Neuronal stem cell (in vitro differentiated cells): ENCODE results near the gene CNP.

Source experiments
- DNase-seq: peaks from one replicate; pipeline ENCODE4 v3.0.0-alpha.2; 2013; ENCODE audit warnings: low spot score
- H2AFZ ChIP-seq: one replicate; pipeline ENCODE4 v1.6.1; 2013; ENCODE audit warnings: mild to moderate bottlenecking, low read length, inconsistent platforms
- H2AK5ac ChIP-seq: 2 replicates; pipeline ENCODE4 v1.6.1; 2013; ENCODE audit warnings: low read depth, mild to moderate bottlenecking, inconsistent platforms, low read length, moderate library complexity, mixed read lengths
- H2BK120ac ChIP-seq: 2 replicates; pipeline ENCODE4 v1.6.1; 2013; ENCODE audit warnings: low read depth, mild to moderate bottlenecking, inconsistent platforms, low read length, moderate library complexity, mixed read lengths
- H2BK12ac ChIP-seq: one replicate; pipeline ENCODE4 v1.6.1; 2013; ENCODE audit warnings: low read length, inconsistent platforms
- H2BK15ac ChIP-seq: 2 replicates; pipeline ENCODE4 v1.6.1; 2013; ENCODE audit warnings: mild to moderate bottlenecking, low read length, inconsistent platforms, mixed read lengths
- H2BK5ac ChIP-seq: one replicate; pipeline ENCODE4 v1.6.1; 2013; ENCODE audit warnings: inconsistent platforms, mild to moderate bottlenecking, low read length, moderate library complexity
- H3K14ac ChIP-seq: one replicate; pipeline ENCODE4 v1.6.1; 2013; ENCODE audit warnings: low read length, inconsistent platforms
- H3K18ac ChIP-seq: 2 replicates; pipeline ENCODE4 v1.6.1; 2013; ENCODE audit warnings: low read length, inconsistent platforms
- H3K23ac ChIP-seq: 2 replicates; pipeline ENCODE4 v1.6.1; 2013; ENCODE audit warnings: low read depth, mild to moderate bottlenecking, mixed read lengths, low read length, inconsistent platforms; ENCODE audit not compliant: poor library complexity
- H3K27ac ChIP-seq: replicated peaks from 3 replicates; pipeline ENCODE4 v1.5.1; 2013; ENCODE audit warnings: low read length, inconsistent platforms
- H3K27me3 ChIP-seq, 3 experiments: 2 replicates each; pipeline ENCODE4 v1.6.1; 2013; ENCODE audit warnings: low read length in 3 of 3, mild to moderate bottlenecking in 2 of 3, inconsistent platforms in 1 of 3, low read depth in 1 of 3, mixed read lengths in 1 of 3, moderate library complexity in 1 of 3; ENCODE audit not compliant: control insufficient read depth in 3 of 3, insufficient read depth in 3 of 3
- H3K36me3 ChIP-seq, 2 donors: replicated peaks in 1 of 2; 2 replicates each; pipeline ENCODE4 v1.6.1; 2013; ENCODE audit warnings: low read length in 2 of 2; ENCODE audit not compliant: control insufficient read depth in 2 of 2, insufficient read depth in 2 of 2
- H3K4ac ChIP-seq: 2 replicates; pipeline ENCODE4 v1.6.1; 2013; ENCODE audit warnings: inconsistent platforms, mild to moderate bottlenecking, low read length, moderate library complexity
- H3K4me1 ChIP-seq, 2 donors: 1 replicate in 1 of 2; 2 replicates in 1 of 2; pipeline ENCODE4 v1.6.1; 2013; ENCODE audit warnings: low read length in 2 of 2, low read depth in 1 of 2; ENCODE audit not compliant: control insufficient read depth in 2 of 2, insufficient read depth in 1 of 2
- H3K4me2 ChIP-seq: one replicate; pipeline ENCODE4 v1.6.1; 2013; ENCODE audit warnings: mild to moderate bottlenecking, low read length, inconsistent platforms; ENCODE audit not compliant: insufficient read depth, poor library complexity, severe bottlenecking
- H3K4me3 ChIP-seq, 2 donors: 2 replicates each; pipeline ENCODE4 v1.5.1; 2013; ENCODE audit warnings: low read length in 2 of 2, mild to moderate bottlenecking in 2 of 2, inconsistent platforms in 1 of 2, moderate library complexity in 1 of 2
- H3K79me1 ChIP-seq: one replicate; pipeline ENCODE4 v1.6.1; 2013; ENCODE audit warnings: low read depth, mild to moderate bottlenecking, inconsistent platforms, low read length, moderate library complexity
- H3K9ac ChIP-seq: one replicate; pipeline ENCODE4 v1.6.1; 2013; ENCODE audit warnings: mild to moderate bottlenecking, low read depth, low read length, inconsistent platforms; ENCODE audit not compliant: poor library complexity
- H3K9me3 ChIP-seq, 2 donors: replicated peaks in 1 of 2; 2 replicates each; pipeline versions ENCODE3 to v1.6.1; 2013; ENCODE audit warnings: low read length in 2 of 2, mild to moderate bottlenecking in 2 of 2, inconsistent platforms in 1 of 2, low read depth in 1 of 2, mixed read lengths in 1 of 2, moderate library complexity in 1 of 2; ENCODE audit not compliant: control insufficient read depth in 2 of 2, insufficient read depth in 1 of 2
- H4K8ac ChIP-seq: one replicate; pipeline ENCODE4 v1.6.1; 2013; ENCODE audit warnings: low read depth, mild to moderate bottlenecking, inconsistent platforms, low read length, moderate library complexity
- H4K91ac ChIP-seq: one replicate; pipeline ENCODE4 v1.6.1; 2013; ENCODE audit warnings: low read length, low read depth, mild to moderate bottlenecking, inconsistent platforms; ENCODE audit not compliant: poor library complexity
- WGBS, 2 donors: extraction: QIAGEN DNeasy Blood & Tissue Kit; methylation state at CpG; one replicate each; pipeline ENCODE4 v1.1.7; 2013; ENCODE audit warnings: missing lambda C conversion rate in 2 of 2, mixed read lengths in 1 of 2; ENCODE audit not compliant: insufficient read length in 2 of 2, insufficient replicate concordance in 1 of 2; ENCODE audit errors: extremely low coverage in 2 of 2; 5-methylcytosine and 5-hydroxymethylcytosine counted together

Gene CNP

GRCh38 chr17:41937970-41938954, 28.3 kb upstream of the CNP start:
- H3K18ac ChIP-seq: no peak overlapping the region
- no peak overlapping the region for H2BK15ac ChIP-seq
- no peaks in the 10 kb centered on the region for H3K9me3 ChIP-seq
- no peak for DNase-seq
- no peaks in the 10 kb centered on the region for H3K4me1 ChIP-seq
- no peak overlapping the region for H4K91ac ChIP-seq
- H3K79me1 ChIP-seq: no peaks in the 10 kb centered on the region
- no peak overlapping the region for H2AFZ ChIP-seq
- H4K8ac ChIP-seq: no peak overlapping the region
- H3K9ac ChIP-seq: no peak overlapping the region
- H2BK120ac ChIP-seq: no peak overlapping the region
- no peak overlapping the region for H3K14ac ChIP-seq
- no CpG with 5 or more reads among the region's 19 CpGs for WGBS, 2 donors
- peak overlapping the region; percentile 47 for H2BK5ac ChIP-seq
- no peak overlapping the region for H3K4ac ChIP-seq
- no peak overlapping the region for H2BK12ac ChIP-seq
- H3K4me2 ChIP-seq: no peak overlapping the region
- H3K23ac ChIP-seq: no peak overlapping the region
- peaks cover 19 to 48% of the 10 kb centered on the region in 2 donors for H3K36me3 ChIP-seq
- no peak overlapping the region for H3K27ac ChIP-seq
- H2AK5ac ChIP-seq: no peak overlapping the region
- H3K27me3 ChIP-seq: no peaks in the 10 kb centered on the region
- no peak overlapping the region for H3K4me3 ChIP-seq

- WGBS, 2 donors: no CpG with 5 or more reads among the region's 4 CpGs
- H3K27ac ChIP-seq: no peak overlapping the region
- no peak overlapping the region for H3K23ac ChIP-seq
- H2BK5ac ChIP-seq: no peak overlapping the region
- H3K14ac ChIP-seq: no peak overlapping the region
- no peak for DNase-seq
- H3K9ac ChIP-seq: no peak overlapping the region
- no peaks in the 10 kb centered on the region for H3K9me3 ChIP-seq
- H3K4me2 ChIP-seq: no peak overlapping the region
- no peaks in the 10 kb centered on the region for H3K79me1 ChIP-seq
- H3K27me3 ChIP-seq: no peaks in the 10 kb centered on the region
- no peak overlapping the region for H3K18ac ChIP-seq
- no peaks in the 10 kb centered on the region for H3K4me1 ChIP-seq
- H4K91ac ChIP-seq: no peak overlapping the region
- H2BK12ac ChIP-seq: no peak overlapping the region
- H3K4ac ChIP-seq: no peak overlapping the region
- no peak overlapping the region for H2BK120ac ChIP-seq
- no peak overlapping the region for H2AK5ac ChIP-seq
- no peak overlapping the region for H2AFZ ChIP-seq
- no peak overlapping the region for H3K4me3 ChIP-seq
- peaks cover 19 to 48% of the 10 kb centered on the region in 2 donors for H3K36me3 ChIP-seq
- H4K8ac ChIP-seq: no peak overlapping the region
- H2BK15ac ChIP-seq: no peak overlapping the region
Measured at GRCh38 chr17:41939044-41939692, 27.4 kb upstream of the CNP start.

- Histone ChIP-seq H3K4me2 (no peak overlapping the region), H4K8ac (no peak overlapping the region), H4K91ac (no peak overlapping the region), H2BK120ac (no peak overlapping the region), H3K36me3 (peaks cover 19 to 48% of the 10 kb centered on the region in 2 donors), H3K27me3 (no peaks in the 10 kb centered on the region), H3K79me1 (no peaks in the 10 kb centered on the region), H3K4me3 (no peak overlapping the region), H2AFZ (no peak overlapping the region), H3K9ac (no peak overlapping the region), H2BK15ac (no peak overlapping the region), H2AK5ac (no peak overlapping the region), H3K27ac (no peak overlapping the region), H3K4me1 (no peaks in the 10 kb centered on the region), H3K23ac (no peak overlapping the region), H2BK5ac (no peak overlapping the region), H3K14ac (no peak overlapping the region), H3K9me3 (no peaks in the 10 kb centered on the region), H2BK12ac (no peak overlapping the region), H3K18ac (no peak overlapping the region), H3K4ac (no peak overlapping the region)
- no peak for DNase-seq
- no CpG with 5 or more reads among the region's 6 CpGs for WGBS, 2 donors
Measured at GRCh38 chr17:41939693-41940090, 26.9 kb upstream of the CNP start.

- Histone ChIP-seq H3K14ac (no peak overlapping the region), H3K79me1 (no peaks in the 10 kb centered on the region), H3K4me2 (no peak overlapping the region), H3K27me3 (no peaks in the 10 kb centered on the region), H3K9me3 (no peaks in the 10 kb centered on the region), H3K4me1 (no peaks in the 10 kb centered on the region), H4K8ac (no peak overlapping the region), H2AK5ac (no peak overlapping the region), H3K4me3 (no peak overlapping the region), H2BK120ac (no peak overlapping the region), H3K18ac (no peak overlapping the region), H2BK12ac (no peak overlapping the region), H3K36me3 (peaks cover 12 to 39% of the 10 kb centered on the region in 2 donors), H3K23ac (no peak overlapping the region), H3K27ac (no peak overlapping the region), H2BK15ac (no peak overlapping the region), H2BK5ac (no peak overlapping the region), H2AFZ (no peak overlapping the region), H4K91ac (no peak overlapping the region), H3K4ac (no peak overlapping the region), H3K9ac (no peak overlapping the region)
- DNase-seq: no peak
- WGBS, 2 donors: no CpG with 5 or more reads among the region's 5 CpGs
Measured at GRCh38 chr17:41941168-41941567, 25.4 kb upstream of the CNP start.
